H1 (cell line): ENCODE results near the gene SCAMP3. TPM values are rescaled to one million over a fixed set of nuclear protein-coding genes. Genes with fewer than 3 reads are reported as not detected.

Experiments used
- CTCF ChIA-PET: fragments of 300-600 bp; sonication (Branson Sonifier 250); formaldehyde crosslinking; loops from one replicate; lab custom pipeline; 2021; ENCODE audit not compliant: partially characterized antibody; lab: Charles Lee
- POLR2A ChIA-PET: fragments of 300-600 bp; sonication (Branson Sonifier 250); formaldehyde crosslinking; loops from one replicate; lab custom pipeline; 2021; ENCODE audit warnings: inconsistent platforms; ENCODE audit not compliant: partially characterized antibody; lab: Charles Lee
- DNase-seq, 2 experiments: peaks; one replicate each; pipeline versions ENCODE4 v3.0.0 to v3.0.0-alpha.2; 2010 to 2022; ENCODE audit warnings: low spot score in 2 of 2, low read depth in 1 of 2, mixed read lengths in 1 of 2
- FAIRE-seq: peaks from 2 replicates; lab custom pipeline; 2011; peaks lifted over from hg19 to GRCh38; lab: Jason Lieb, UNC
- H2AFZ ChIP-seq: 2 replicates; pipeline ENCODE4 v1.8.1; 2012; ENCODE audit warnings: low read length, inconsistent platforms
- H2AK5ac ChIP-seq: 2 replicates; pipeline ENCODE4 v1.6.1; 2013; ENCODE audit warnings: low read depth, low read length
- H2BK120ac ChIP-seq: replicated peaks from 2 replicates; pipeline ENCODE3; 2013; ENCODE audit warnings: low read depth, low read length, inconsistent platforms
- H2BK12ac ChIP-seq: 2 replicates; pipeline ENCODE4 v1.6.1; 2013; ENCODE audit warnings: low read depth, low read length
- H2BK15ac ChIP-seq: 2 replicates; pipeline ENCODE4 v1.6.1; 2013; ENCODE audit warnings: low read length
- H2BK20ac ChIP-seq: 2 replicates; pipeline ENCODE4 v1.6.1; 2013; ENCODE audit warnings: low read length
- H2BK5ac ChIP-seq: 2 replicates; pipeline ENCODE4 v1.6.1; 2013; ENCODE audit warnings: low read depth, low read length
- H3K14ac ChIP-seq: 2 replicates; pipeline ENCODE4 v1.6.1; 2013; ENCODE audit warnings: inconsistent platforms; ENCODE audit not compliant: insufficient read length
- H3K18ac ChIP-seq: 2 replicates; pipeline ENCODE4 v1.6.1; 2013; ENCODE audit warnings: low read length; ENCODE audit errors: extremely low read depth
- H3K23ac ChIP-seq: 2 replicates; pipeline ENCODE4 v1.6.1; 2013; ENCODE audit warnings: inconsistent platforms; ENCODE audit not compliant: insufficient read length
- H3K23me2 ChIP-seq: 2 replicates; pipeline ENCODE4 v1.6.1; 2013; ENCODE audit warnings: low read depth, low read length
- H3K27ac ChIP-seq: 2 replicates; pipeline ENCODE4 v1.6.1; 2011; ENCODE audit warnings: low read depth, low read length, inconsistent platforms
- H3K27me3 ChIP-seq, 4 experiments: replicated peaks in 1 of 4; 1 replicate in 1 of 4; 2 replicates in 3 of 4; pipeline versions ENCODE4 v1.6.1 to v1.8.1; 2011 to 2013; ENCODE audit warnings: low read length in 3 of 4, mild to moderate bottlenecking in 3 of 4, inconsistent platforms in 2 of 4, mixed read lengths in 2 of 4, moderate library complexity in 1 of 4; ENCODE audit not compliant: control insufficient read depth in 3 of 4, insufficient read depth in 3 of 4; ENCODE audit errors: extremely low read depth in 1 of 4
- H3K36me3 ChIP-seq, 4 experiments: 2 replicates each; pipeline versions ENCODE4 v1.6.1 to v1.8.1; 2011 to 2013; ENCODE audit warnings: mild to moderate bottlenecking in 4 of 4, low read length in 3 of 4, moderate library complexity in 2 of 4, control low read depth in 1 of 4, inconsistent platforms in 1 of 4; ENCODE audit not compliant: insufficient read depth in 4 of 4, control insufficient read depth in 2 of 4
- H3K4ac ChIP-seq: replicated peaks from 2 replicates; pipeline ENCODE3; 2013; ENCODE audit warnings: low read length, low read depth, mixed read lengths, inconsistent platforms; ENCODE audit not compliant: insufficient read length
- H3K4me1 ChIP-seq, 4 experiments: replicated peaks in 1 of 4; 1 replicate in 1 of 4; 2 replicates in 3 of 4; pipeline versions ENCODE4 v1.6.1 to v1.8.1; 2011 to 2013; ENCODE audit warnings: low read length in 3 of 4, inconsistent platforms in 2 of 4, mixed read lengths in 1 of 4; ENCODE audit not compliant: insufficient read depth in 4 of 4, control insufficient read depth in 3 of 4
- H3K4me2 ChIP-seq, 2 experiments: 2 replicates each; pipeline versions ENCODE4 v1.6.1 to v1.8.1; 2011 to 2013; ENCODE audit warnings: low read depth in 2 of 2, low read length in 2 of 2, control low read depth in 1 of 2, inconsistent platforms in 1 of 2, mild to moderate bottlenecking in 1 of 2; ENCODE audit not compliant: insufficient read depth in 1 of 2
- H3K4me3 ChIP-seq, 4 experiments: fragments of 200-600, 300-600 bp in 1 of 4; sonication (generic), shearing (Covaris generic), sonication (Bioruptor Twin) in 1 of 4; 2 replicates each; pipeline versions ENCODE4 v1.5.1 to v1.8.1; 2011 to 2016; ENCODE audit warnings: low read length in 4 of 4, low read depth in 3 of 4, control low read depth in 2 of 4, inconsistent platforms in 2 of 4, mild to moderate bottlenecking in 2 of 4, mixed read lengths in 1 of 4, moderate library complexity in 1 of 4; ENCODE audit not compliant: insufficient read depth in 2 of 4; ENCODE audit errors: extremely low read depth in 1 of 4
- H3K56ac ChIP-seq: replicated peaks from 2 replicates; pipeline ENCODE3; 2013; ENCODE audit warnings: low read depth, mild to moderate bottlenecking, mixed read lengths, low read length, inconsistent platforms; ENCODE audit not compliant: insufficient read length
- H3K79me1 ChIP-seq: 2 replicates; pipeline ENCODE4 v1.6.1; 2013; ENCODE audit warnings: low read depth, low read length, control low read depth
- H3K79me2 ChIP-seq, 2 experiments: 2 replicates each; pipeline versions ENCODE4 v1.6.1 to v1.8.1; 2012 to 2013; ENCODE audit warnings: low read length in 2 of 2, mild to moderate bottlenecking in 2 of 2, inconsistent platforms in 1 of 2; ENCODE audit not compliant: insufficient read depth in 2 of 2, control insufficient read depth in 1 of 2
- H3K9ac ChIP-seq, 4 experiments: replicated peaks in 1 of 4; 1 replicate in 1 of 4; 2 replicates in 3 of 4; pipeline versions ENCODE4 v1.6.1 to v1.8.1; 2011 to 2013; ENCODE audit warnings: low read depth in 3 of 4, low read length in 3 of 4, control low read depth in 2 of 4, mild to moderate bottlenecking in 2 of 4, moderate library complexity in 2 of 4, inconsistent platforms in 1 of 4; ENCODE audit errors: extremely low read depth in 1 of 4
- H3K9me3 ChIP-seq, 2 experiments: 2 replicates each; pipeline versions ENCODE4 v1.6.1 to v1.8.1; 2012 to 2013; ENCODE audit warnings: mild to moderate bottlenecking in 2 of 2, moderate library complexity in 2 of 2, control low read depth in 1 of 2, inconsistent platforms in 1 of 2, low read depth in 1 of 2, low read length in 1 of 2, mixed read lengths in 1 of 2; ENCODE audit not compliant: insufficient read depth in 2 of 2
- H4K20me1 ChIP-seq, 2 experiments: replicated peaks in 1 of 2; 2 replicates each; pipeline versions ENCODE3 to v1.8.1; 2011 to 2013; ENCODE audit warnings: inconsistent platforms in 2 of 2, low read length in 2 of 2, mild to moderate bottlenecking in 1 of 2; ENCODE audit not compliant: insufficient read depth in 2 of 2, control insufficient read depth in 1 of 2
- H4K5ac ChIP-seq: 2 replicates; pipeline ENCODE4 v1.6.1; 2013; ENCODE audit warnings: low read length, low read depth, mixed read lengths, inconsistent platforms; ENCODE audit not compliant: insufficient read length
- H4K8ac ChIP-seq: 2 replicates; pipeline ENCODE4 v1.8.0; 2013; ENCODE audit warnings: mild to moderate bottlenecking, moderate library complexity, low read length, inconsistent platforms; ENCODE audit not compliant: insufficient read depth; ENCODE audit errors: extremely low read depth
- H4K91ac ChIP-seq: replicated peaks from 2 replicates; pipeline ENCODE3; 2013; ENCODE audit warnings: low read length, mixed read lengths, inconsistent platforms; ENCODE audit not compliant: insufficient read length
- ASH2L ChIP-seq: fragments of 200-600, 300-600 bp; sonication (generic); IDR thresholded peaks from one replicate; pipeline ENCODE4 v1.7.1; 2017; ENCODE audit warnings: low read length
- BCL11A ChIP-seq, 2 experiments: IDR thresholded peaks; one replicate each; pipeline ENCODE4 v1.6.1; 2011; ENCODE audit warnings: low read depth in 2 of 2, low read length in 2 of 2, mild to moderate bottlenecking in 2 of 2
- CREB1 ChIP-seq: IDR thresholded peaks from 2 replicates; pipeline ENCODE4 v1.6.1; 2012; ENCODE audit warnings: inconsistent platforms
- GABPA ChIP-seq: IDR thresholded peaks from 2 replicates; pipeline ENCODE4 v1.6.1; 2011; ENCODE audit warnings: mild to moderate bottlenecking, low read length, moderate library complexity, borderline replicate concordance; ENCODE audit not compliant: insufficient read depth
- KDM4A ChIP-seq: IDR thresholded peaks from one replicate; pipeline ENCODE4 v1.7.1; 2012; ENCODE audit warnings: low read depth, mild to moderate bottlenecking, moderate library complexity, low read length, inconsistent platforms; ENCODE audit not compliant: severe bottlenecking
- POLR2A ChIP-seq, 2 experiments: IDR thresholded peaks; 1 replicate in 1 of 2; 2 replicates in 1 of 2; pipeline ENCODE4 v1.6.1; 2011; ENCODE audit warnings: low read depth in 2 of 2, low read length in 2 of 2, mild to moderate bottlenecking in 2 of 2; ENCODE audit errors: control extremely low read depth in 1 of 2
- SIN3A ChIP-seq, 2 experiments: IDR thresholded peaks in 1 of 2; conservative IDR thresholded peaks in 1 of 2; 2 replicates each; pipeline ENCODE4 v1.6.1; 2011 to 2012; ENCODE audit warnings: low read length in 2 of 2, improper control_type of control experiment in 1 of 2, low read depth in 1 of 2, mild to moderate bottlenecking in 1 of 2
- SP2 ChIP-seq: IDR thresholded peaks from 2 replicates; pipeline ENCODE4 v1.6.1; 2012; ENCODE audit warnings: mild to moderate bottlenecking, low read length, inconsistent platforms
- SRF ChIP-seq: IDR thresholded peaks from 2 replicates; pipeline ENCODE4 v1.6.1; 2011; ENCODE audit warnings: mild to moderate bottlenecking, low read depth, low read length, moderate library complexity
- TAF7 ChIP-seq: optimal IDR thresholded peaks from 2 replicates; pipeline ENCODE3; 2011; ENCODE audit warnings: low read depth, mild to moderate bottlenecking, inconsistent platforms, low read length, moderate library complexity, borderline replicate concordance
- TBP ChIP-seq: IDR thresholded peaks from 2 replicates; pipeline ENCODE4 v1.6.1; 2011; ENCODE audit warnings: low read depth, low read length, improper control_type of control experiment
- WGBS, 2 experiments: shearing (Covaris generic) in 1 of 2; methylation state at CpG; one replicate each; pipeline versions ENCODE4 v1.1.6 to v1.1.7; 2013 to 2015; ENCODE audit warnings: low lambda C conversion rate in 2 of 2, mixed read lengths in 2 of 2, inconsistent platforms in 1 of 2, low coverage in 1 of 2, missing lambda C conversion rate in 1 of 2; ENCODE audit not compliant: insufficient replicate concordance in 2 of 2, insufficient coverage in 1 of 2, insufficient read length in 1 of 2; ENCODE audit errors: extremely low coverage in 1 of 2, missing lambda C conversion rate in 1 of 2; 5-methylcytosine and 5-hydroxymethylcytosine counted together
- polyA plus RNA-seq, 7 experiments: library from polyadenylated mRNA; depleted of rRNA in 3 of 7; stranded (reverse) in 5 of 7; unstranded in 2 of 7; fragments of >200 nt in 5 of 7; fragments of 200-250 nt in 2 of 7; gene quantifications; 1 replicate in 5 of 7; 2 replicates in 1 of 7; 4 replicates in 1 of 7; pipeline versions ENCODE4 v1.2.1 to v1.2.3, GENCODE V29; 2011 to 2013; ENCODE audit warnings: missing spikeins in 2 of 7, mixed read lengths in 2 of 7
- total RNA-seq: library from RNA; stranded (reverse); fragmentation: NEBNext Ultra II Directional; extraction: Animal tissue kit (Norgen Biotek cat#: 25700); gene quantifications from 2 replicates; pipeline ENCODE4 v1.2.1, GENCODE V29; 2021

Gene SCAMP3
- total and polyA plus RNA-seq, 2 of the 8 experiments (the other 6 are each of a cell fraction or from before 2014, with no cell fraction given), result 48.9 to 143 TPM

- Histone ChIP-seq H3K18ac (peak within 1 kb of the TSS; percentile 78), H3K14ac (no peak within 1 kb of the TSS), H3K4ac (peak within 1 kb of the TSS; percentile 36), H2AFZ (peak within 1 kb of the TSS; percentile 59; the same call in 1 of the 2 replicates), H4K91ac (peak within 1 kb of the TSS; percentile 95), H3K23ac (no peak within 1 kb of the TSS), H3K36me3 (peaks cover 0 to 8% (median 2%) of the 10 kb centered on the region in 4 experiments; a peak in 4 of 8 replicates), H3K9me3 (no peaks in the 10 kb centered on the region), H3K4me1 (peaks cover 3 to 20% (median 12%) of the 10 kb centered on the region in 4 experiments), H3K4me2 (peak within 1 kb of the TSS; percentile 91 to 99), H4K20me1 (peaks cover 0 to 4% of the 10 kb centered on the region in 2 experiments), H2AK5ac (peak within 1 kb of the TSS; percentile 76; the same call in 1 of the 2 replicates), H3K4me3 (peak within 1 kb of the TSS; percentile 86 to 95 (median 94)), H3K79me1 (no peaks in the 10 kb centered on the region), H3K79me2 (no peaks in the 10 kb centered on the region), H2BK15ac (peak within 1 kb of the TSS; percentile 99), H4K5ac (peak within 1 kb of the TSS; percentile 70), H3K27me3 (peaks cover 0 to 3% (median 0%) of the 10 kb centered on the region in 4 experiments; a peak in 2 of 7 replicates), H4K8ac (peak within 1 kb of the TSS; percentile 99), H2BK12ac (peak within 1 kb of the TSS; percentile 89), H2BK120ac (peak within 1 kb of the TSS; percentile 92), H2BK20ac (peak within 1 kb of the TSS; percentile 75; the same call in 1 of the 2 replicates), H3K9ac (peak within 1 kb of the TSS; percentile 88 to 94 (median 88)), H3K56ac (peak within 1 kb of the TSS; percentile 80), H2BK5ac (peak within 1 kb of the TSS; percentile 91), H3K27ac (peak within 1 kb of the TSS; percentile 85), H3K23me2 (peaks cover 17% of the 10 kb centered on the region)
- peak in 1 of 2 experiments; percentile 90 for DNase-seq
- ChIA-PET POLR2A (interaction anchor here (0.8 to 19.4 kb wide), 19 partner anchors 7 to 116 kb away, joined by 3 to 512 read pairs (median 6); partner anchors contain the start of genes ENTREP3, KRTCAP2, RUSC1 and SCAMP3), CTCF (interaction anchor here (1.0 to 5.7 kb wide), 10 partner anchors 10 to 123 kb away, joined by 3 to 62 read pairs (median 6); no protein-coding TSS in a partner anchor)
- WGBS, 2 experiments, result 1% methylated on average over 30 of the region's 64 CpGs; no CpG with 5 or more reads in 1 of the 2 experiments
- no peak for FAIRE-seq
- peak; percentile 96 for TF ChIP-seq CREB1
- peak; percentile 61 for TF ChIP-seq TAF7
- TF ChIP-seq POLR2A (IDR thresholded peaks at IDR 0.05; ENCODE audit: control extremely low read depth in 1 of 2, low read depth in 2 of 2, low read length in 2 of 2), result peak in 1 of 2 experiments; percentile 74; a peak in 2 of 3 replicates
- no peak for TF ChIP-seq BCL11A (IDR thresholded peaks at IDR 0.05; ENCODE audit: low read depth in 2 of 2, low read length in 2 of 2)
- peak; percentile 87 for TF ChIP-seq ASH2L
- TF ChIP-seq TBP, result peak; percentile 52; the same call in 1 of the 2 replicates
- TF ChIP-seq SP2, result no peak
- peak; percentile 89 for TF ChIP-seq KDM4A
- peak; percentile 75 for TF ChIP-seq SRF
- no peak; the same call in 1 of the 2 replicates for TF ChIP-seq GABPA
- TF ChIP-seq SIN3A (conservative IDR thresholded peaks at IDR 0.05 in 1 of 2, IDR thresholded peaks at IDR 0.05 in 1 of 2; ENCODE audit: low read depth in 1 of 2, low read length in 2 of 2), result peak; percentile 79 to 93; a peak in 3 of 4 replicates
These were observed 53.4 kb downstream of the SCAMP3 start, which contains the start of gene MTX1 for GRCh38 chr1:155208541-155209311. Gene MTX1, plus strand, starts transcription at chr1:155208695. Its CDS starts 110 bp downstream, at chr1:155208805.
